NCI-H510A (cell line): Measurements from ENCODE around the gene DPP10.

ENCODE experiments used
- DNase-seq: peaks from one replicate; lab custom pipeline; 2025; lab: John Stamatoyannopoulos, UW

DPP10 gene

DNA sequence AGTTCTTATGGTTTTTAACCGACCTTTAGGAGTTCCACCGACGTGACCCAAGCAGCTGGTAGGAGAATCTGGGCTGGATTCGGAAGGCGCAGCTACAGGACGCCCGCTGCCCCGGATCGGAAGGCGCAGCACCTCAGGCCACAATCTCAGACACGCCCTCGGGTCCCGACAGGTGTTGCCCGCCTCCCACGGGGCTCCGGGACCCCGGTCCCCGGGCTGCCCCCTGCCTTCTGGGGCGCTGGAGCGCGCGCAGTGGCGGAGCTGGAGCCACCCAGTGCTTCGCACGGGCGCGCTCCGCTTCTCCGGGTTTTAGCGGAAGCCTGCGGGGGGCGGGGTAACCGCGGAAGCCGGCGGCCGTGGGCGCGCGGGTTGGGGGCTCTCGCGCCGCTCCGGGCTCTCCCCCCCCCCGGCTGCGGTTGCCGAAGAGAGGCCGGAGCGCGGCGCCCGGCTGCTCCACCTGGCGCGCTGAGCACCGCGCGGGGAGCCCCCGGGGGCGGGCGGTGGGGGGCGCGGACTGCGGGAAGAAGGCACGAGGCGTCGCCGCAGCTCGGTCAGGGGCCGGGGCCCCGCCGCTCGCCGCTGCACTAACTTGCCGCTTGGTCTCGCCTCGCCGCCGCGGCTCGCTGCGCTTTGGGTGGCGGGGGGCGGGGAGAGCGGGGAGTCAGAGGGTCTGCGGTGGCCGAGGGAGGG lies 718.8 kb downstream of the DPP10 start:
- peak; percentile 57 for DNase-seq

DNA sequence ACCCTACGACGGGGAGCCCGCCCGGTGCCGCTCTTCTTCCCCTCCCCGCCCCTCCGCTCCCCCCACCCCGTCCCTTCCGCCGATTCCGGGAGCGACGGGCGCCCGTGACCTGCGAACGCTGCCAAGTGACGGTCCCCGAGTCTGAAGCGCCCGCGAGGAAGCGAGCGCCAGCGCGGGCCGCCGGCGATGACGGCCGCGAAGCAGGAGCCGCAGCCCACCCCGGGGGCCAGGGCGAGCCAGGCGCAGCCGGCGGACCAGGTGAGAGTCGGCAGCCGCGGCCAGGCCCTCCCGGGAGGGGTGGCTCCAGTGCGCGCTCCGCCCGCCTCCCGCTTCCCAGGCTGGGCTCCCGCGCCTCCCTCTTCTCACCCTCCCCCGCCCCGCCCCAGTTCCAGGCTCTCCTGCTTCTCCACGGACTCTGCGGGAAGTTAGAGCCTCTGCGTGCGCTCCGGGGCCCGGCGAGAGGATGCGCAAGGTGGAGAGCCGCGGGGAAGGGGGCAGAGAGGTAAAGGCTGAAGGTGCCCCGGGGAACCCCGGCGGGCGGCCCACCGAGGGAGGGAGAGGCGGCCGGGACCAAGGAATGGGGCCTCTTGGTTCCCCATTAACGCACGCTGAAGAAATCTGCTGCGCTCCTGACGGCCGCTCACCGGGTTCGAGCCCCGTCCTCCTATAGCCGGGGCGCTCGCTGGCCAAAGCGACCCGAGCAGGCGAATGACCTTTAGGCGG lies 719.5 kb downstream of the DPP10 start:
- DNase-seq, result peak; percentile 82

DNA sequence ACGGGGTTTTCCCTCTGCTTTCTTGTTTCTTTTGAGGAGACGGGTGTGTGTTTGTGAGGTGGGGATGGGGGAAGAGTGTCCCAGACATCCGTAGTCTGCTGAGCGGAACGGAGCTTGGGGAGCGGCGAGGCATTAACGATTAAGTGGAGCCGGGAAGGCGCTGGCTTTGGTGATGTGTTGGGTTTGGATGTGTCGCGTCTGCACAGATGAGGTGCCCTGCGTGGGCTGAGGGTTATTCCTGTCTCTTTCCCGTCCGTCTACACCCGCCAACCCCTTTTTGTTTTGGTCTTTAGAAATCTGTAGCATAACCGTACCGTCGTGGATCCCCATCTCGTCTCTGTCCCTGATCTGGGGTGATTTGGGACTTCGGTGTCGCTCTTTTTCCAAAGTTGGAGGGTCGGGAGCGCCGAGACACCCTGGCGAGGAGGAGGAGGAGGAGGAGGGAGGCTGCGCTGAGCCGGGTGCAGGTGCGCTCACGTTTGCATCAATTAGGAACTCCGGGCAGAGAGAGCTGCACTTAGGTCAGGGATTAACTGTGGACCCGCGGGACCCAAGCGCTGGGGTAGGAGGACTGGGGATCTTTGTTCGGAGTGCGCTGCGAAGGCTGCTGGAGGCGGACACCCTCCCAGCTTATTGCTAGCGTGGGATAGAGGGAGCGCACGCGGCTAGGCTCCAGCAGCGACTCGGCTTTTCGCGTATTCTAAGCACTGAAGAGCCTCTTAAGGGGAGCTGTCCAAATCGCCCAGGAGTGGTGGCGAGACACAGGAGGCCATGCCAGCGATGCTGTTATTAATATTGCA lies 720.3 kb downstream of the DPP10 start:
- peak; percentile 3 for DNase-seq

DNA sequence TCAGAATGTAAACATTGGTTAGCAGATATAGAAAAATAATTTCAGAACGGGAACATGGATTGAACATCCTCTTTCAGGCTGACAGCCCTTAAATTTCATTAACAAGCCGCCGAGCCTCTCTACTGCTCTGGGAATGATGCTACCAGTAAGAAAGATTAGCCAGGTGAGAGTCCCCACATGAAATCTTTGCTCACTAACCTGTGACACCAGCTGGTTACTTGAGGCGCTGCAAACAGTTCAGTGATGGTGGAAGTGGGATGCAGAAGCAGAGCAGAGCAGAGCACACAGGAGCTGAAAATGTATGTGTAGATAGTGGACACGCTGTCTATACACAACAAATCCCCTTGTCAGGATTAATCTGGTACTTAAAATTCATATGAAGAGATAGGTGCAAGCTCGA lies 721.1 kb downstream of the DPP10 start:
- peak; percentile 48 for DNase-seq

DNA sequence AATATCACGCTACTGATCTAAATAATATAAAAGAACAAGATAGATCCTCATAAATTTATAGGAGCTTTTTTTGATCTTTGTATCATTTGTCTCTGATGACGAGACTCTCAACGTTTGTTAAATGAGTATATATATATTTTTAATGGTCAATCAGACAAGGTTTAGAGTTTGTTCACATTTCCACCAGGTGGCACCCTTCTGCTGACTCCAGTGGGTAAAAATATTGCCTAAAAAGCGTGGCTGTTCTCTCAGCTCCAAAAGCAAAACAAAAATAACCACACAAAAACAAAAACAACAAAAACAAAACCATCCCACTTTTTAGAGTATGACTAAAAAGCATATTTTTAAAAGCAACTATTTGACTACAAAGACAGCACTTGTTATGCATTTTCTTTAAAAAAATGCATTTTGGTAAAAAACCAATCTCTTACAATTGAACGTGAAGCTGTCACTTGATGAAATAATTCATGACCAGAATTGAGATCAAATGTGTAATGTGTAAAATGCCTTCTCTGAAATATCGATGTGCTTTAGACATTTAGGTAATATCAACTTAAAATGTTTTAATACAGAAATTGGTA lies 723.2 kb downstream of the DPP10 start:
- DNase-seq, result peak; percentile 4

DNA sequence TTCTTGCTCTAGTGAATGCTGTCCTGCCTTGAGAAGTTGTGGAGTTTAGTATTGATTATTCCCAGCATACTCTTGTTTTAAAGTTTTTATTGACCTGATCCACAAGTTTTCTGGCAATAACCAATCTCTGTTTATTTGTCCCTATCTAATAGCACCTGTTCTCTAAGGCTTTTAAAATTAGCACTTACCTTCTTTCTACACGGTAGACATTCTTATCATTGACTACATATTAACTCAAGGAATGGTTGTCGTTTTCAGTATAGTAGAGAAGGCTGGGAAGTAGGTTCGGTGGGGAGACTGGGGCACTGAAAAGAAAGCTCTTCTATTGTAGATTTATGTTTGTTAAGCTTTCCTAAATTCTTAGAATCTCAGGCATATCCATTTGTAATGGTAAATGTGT lies 726.0 kb downstream of the DPP10 start:
- no peak for DNase-seq

DNA sequence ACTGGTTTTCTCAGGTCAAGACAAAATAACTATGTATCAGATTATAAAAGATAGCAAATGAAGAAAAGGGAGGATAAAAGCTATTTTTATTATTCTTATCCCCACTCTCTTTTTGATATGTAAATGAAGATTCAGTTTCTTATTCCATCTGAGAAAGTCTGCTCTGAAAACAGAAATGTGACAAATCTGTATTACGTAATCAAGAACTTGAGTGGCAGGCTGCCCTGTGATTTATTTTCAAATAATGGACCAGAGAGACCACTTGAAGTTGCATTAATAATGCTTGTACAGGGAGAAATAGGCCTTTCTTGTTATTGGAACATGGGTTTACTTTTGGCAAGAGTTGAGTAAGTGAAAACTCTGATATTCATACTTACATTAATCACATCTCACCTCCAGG lies 727.4 kb downstream of the DPP10 start:
- no peak for DNase-seq

DNA sequence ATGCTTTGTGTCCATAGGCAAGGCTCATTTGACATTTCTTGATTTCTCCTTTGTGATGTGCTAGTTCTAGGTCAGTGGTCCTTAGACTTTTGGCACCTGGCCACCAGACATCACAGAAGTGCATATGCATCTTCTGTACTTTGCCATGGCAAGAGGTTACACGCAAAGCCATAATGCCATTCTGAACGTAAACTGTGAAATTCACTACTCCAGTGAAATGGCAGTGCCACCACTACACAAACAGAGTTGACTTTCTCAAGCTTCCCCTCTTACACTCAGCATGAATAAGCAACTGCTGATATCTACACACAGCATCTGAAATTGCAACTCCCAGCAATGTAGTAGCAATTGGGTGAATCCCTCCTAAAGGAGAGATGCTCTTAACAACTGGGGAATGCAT lies 729.3 kb downstream of the DPP10 start:
- no peak for DNase-seq

DNA sequence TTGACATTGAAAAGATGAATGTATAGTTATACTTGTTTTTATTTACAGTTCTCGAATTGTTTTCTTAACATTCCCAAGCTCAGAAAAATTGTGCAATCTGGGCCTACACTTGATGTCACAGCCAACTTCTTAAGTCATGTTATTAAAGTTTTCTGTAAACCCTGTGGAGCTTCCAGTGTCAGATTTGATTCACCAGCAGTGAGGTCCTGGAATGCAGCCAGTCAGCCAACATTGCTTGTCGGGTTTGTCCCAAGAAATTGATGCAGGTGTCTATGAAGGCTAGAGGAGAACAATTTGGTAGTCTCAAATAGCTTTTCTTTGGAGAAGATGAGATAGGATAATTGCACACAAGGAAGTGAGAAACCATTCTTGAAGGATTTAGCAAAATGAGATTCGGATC lies 732.2 kb downstream of the DPP10 start:
- no peak for DNase-seq

DNA sequence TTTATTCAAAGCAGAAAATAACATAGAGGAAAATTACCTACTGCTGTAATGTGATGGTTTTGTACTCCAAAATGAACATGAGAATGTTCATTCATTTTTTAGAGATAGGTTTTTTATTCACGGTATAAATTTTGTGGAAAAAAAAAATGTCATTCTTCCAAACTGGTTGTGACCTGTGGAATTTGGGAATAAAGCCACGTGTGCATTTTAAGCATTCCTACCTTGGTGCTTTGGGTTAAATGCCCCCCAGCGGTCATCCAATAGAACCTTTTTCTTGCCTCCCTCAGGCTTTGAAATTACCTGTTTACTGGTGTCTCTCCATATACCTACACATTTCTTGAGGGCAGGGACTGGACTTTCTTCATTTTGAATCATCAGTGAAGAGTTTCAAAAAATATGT lies 740.7 kb downstream of the DPP10 start:
- DNase-seq, result no peak

DNA sequence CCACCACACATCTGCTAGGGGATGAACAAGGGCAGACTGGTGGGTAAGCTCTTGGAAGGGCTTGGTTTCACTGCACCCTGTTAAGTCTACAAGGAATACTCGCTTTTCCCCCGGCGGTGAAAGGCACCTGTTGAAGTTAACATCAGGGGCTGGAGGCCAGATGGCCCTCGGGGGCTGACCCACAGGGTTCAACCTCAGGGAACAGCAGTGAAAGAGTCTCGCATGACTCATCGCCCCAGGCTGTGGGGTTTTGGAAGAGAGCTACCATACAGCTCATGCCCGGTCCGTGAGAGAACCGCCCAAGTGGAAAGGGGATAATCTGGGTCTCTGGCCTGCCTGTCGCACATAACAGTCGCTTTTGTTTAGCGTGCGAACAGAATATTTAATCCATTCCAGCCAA lies 748.0 kb downstream of the DPP10 start:
- DNase-seq, result no peak

DNA sequence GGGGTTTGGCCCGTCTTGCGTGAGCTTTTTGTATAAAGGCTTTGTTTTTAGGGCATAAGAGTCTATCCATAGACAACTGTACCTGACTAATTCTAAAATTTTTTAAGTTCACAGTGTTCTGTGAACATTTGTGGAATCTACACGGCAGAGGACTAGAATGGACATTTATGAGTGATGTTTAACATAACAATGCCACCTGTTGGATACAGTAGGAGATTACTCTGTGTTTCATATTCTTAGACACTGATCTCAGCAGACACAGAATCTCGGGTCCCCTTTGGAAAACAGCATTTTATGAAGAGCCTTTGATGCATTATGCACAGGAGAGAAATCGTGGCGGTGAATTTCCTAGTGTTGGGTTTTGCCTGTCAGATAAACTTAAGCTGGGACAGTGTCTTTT lies 752.2 kb downstream of the DPP10 start:
- DNase-seq, result no peak

DNA sequence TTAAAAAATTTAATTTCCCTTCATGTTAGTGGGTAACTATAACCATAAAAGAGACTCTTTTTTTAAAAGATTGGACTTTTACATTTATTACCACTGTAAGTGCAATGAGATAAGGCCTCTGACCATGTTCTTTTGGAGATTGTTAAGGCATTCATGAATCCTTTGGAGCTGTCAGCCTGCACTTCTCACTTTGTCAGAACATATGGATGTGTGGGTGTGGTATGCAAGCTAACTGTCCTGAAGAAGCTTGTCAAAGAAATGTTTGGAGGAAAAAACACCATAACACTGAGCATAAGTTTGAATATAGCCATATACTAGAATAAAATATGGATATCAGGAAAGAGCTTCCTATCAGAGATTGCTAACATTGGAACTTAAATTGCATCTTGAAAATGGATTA lies 754.1 kb downstream of the DPP10 start:
- no peak for DNase-seq

DNA sequence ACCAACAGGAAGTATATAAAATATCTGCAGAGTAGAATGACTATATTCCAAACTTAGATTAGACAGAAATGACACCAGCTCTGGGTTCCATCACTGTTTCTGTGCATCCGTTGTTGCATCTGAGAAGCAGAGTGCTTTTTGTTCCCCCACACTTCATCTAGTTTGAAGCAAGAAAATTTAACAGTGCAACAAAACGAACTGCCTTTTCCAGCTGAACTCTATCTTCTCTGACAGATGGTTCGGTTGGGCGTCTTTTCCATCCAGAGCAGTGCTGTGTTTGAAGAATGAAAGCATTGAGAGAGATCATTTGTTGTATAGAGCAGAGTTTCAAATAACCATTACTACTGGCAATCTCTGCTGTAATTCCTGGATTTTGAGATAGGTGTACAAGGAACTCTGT lies 757.5 kb downstream of the DPP10 start:
- no peak for DNase-seq

DNA sequence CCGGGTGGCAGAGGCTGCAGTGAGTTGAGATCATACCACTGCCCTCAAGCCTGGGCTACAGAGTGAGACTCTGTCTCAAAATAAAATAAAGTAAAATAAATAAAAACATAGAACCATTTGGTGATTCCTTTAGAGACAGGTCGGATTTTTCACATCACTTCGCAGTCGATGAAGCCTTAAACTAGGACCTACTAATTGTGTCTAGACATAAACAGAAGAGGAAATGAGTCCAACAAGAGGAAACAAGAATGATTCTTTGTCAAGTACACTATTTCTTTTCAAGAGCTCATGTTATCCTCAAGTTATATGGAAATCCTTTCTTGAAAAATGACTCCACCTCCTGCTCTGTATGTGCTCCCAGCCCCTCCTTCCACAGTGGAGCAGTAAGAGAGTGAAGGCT lies 758.9 kb downstream of the DPP10 start:
- DNase-seq, result no peak

DNA sequence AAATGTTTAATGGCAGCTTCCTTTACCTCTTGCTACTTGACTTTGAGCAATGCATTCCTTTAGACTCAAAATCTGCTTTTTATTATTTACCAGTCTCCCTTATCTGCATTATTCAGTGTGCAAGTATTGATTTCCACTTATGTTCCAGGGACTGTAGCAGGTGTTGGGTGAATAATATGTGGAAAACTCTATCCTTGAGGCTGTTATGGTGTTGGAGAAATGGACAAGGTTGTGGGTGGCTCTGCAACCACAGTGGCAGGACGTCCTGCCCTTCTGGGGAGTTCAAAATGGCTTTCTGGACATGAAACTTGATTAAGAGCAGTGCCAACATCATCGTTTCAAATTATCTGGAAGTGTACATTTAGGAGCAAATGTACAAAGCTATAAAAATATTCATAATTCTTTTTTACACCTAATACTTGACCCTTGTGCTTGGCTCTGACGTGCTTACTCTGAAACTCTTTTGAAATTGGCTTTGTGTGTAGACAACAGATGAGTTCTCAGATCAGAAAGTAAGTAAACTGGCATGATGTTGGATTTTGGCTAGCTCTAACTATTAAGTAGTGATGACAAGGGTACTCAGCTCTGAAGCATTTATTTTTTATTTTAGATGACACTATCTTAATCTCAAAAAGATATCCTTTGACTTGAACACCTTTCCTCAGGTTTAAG lies 766.2 kb downstream of the DPP10 start:
- no peak for DNase-seq

DNA sequence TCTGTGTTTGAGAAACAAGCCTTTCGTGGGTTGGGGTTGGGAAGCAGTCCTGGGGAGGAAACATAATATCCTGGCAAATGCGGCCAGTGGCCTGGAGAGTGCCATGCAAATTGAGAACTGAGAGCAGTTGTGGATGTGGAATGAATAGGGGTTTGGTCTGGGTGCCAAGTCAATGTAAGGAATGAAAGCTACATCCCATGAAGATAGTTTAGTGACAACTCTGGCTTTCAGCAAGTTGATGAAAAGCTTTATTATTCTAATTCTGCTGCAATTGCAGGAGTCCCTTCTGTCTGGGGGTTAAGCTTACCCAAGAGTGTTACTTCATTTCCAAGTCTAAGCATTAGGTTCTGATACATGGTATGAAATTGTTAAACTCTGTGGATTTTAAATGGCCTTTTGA lies 771.6 kb downstream of the DPP10 start:
- no peak for DNase-seq

DNA sequence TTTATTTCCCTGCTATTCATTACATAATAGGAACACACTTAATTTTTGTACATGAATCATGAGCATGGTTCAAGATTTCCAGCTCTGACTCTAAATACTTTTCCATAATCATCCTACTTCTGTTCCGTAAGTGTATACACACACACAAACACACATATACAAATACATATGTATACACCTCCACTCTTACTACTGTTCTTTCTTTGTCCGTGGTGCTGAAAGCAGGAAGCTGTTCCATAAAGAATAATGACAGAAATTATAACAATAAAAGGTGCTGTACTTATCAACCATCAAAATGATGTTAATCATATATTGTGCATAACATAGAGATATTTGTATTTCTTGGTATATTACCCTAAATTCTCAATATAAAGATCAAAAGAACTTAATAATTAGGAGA lies 776.9 kb downstream of the DPP10 start:
- DNase-seq, result no peak

DNA sequence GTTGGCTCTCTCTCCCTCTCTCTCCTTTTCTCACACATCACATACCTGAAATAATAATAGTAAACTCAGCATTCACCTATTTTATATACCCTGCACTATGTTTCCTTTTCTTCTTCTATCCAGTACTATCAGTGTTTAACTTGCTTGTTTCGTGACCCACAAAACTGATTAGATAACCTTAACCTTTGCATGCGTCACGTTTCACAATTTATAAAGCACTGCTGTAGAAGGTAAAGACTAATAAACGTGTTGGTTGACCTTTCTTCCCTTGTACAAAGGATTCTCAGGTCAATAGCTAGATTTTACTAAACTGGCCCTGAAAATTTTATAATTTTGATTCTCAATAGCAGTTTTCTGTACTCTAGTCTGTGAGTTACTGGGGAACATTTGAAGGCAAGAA lies 791.7 kb downstream of the DPP10 start:
- no peak for DNase-seq

DNA sequence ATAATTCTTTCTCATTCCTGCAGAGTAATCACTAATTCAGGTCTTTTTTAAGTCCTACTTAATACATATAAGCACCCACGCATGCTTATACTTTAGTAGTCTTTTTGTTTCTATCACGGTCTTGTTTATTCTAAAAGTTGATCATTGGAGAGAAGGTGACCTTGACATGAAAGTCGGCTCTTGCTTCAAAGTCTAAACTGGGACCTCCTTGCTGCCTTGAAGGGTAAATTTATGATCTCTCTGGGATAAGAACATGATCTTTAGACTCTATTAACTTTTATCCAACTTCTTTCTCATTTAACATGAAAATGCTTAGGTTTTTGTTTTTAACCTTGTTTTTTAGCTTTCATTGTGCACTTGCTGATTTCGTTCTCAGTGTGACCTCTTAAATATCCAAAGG lies 792.3 kb downstream of the DPP10 start:
- no peak for DNase-seq

DNA sequence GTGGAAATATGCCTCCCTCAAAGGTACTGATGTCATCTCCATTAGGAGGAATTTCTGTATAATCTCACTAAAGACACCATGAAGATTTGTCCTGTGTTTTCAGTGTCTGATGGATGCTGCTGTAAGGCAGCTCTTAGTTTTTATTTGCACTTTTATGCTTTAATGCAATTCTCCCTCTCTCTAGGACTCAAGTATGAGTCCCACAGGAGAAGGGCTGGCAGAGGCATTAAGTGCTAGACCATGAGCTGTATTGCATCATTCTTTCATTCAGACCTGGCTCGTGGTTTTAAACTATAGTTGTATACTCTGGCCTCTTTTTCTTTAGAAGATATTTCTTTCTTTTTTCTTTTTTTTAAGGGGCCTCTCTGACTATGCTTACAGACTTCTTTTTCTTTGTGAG lies 805.6 kb downstream of the DPP10 start:
- no peak for DNase-seq

DNA sequence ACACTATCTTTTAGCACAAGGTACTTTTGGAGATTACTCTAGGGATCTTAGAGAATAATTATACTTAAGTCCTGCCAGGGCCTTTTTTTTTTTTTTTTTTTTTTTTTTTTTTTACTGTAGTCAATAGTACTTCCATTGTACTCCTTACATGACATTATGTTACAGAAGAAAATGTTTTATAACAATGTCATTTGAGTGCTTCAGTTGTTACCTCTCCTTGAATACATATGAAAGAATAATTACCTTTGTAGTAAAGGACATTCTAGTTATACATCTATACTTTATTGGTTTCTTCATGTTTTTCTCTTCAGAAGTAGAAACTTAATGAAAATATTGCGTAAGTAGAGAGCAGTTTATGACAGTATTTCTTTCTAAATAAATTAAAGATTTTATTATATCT lies 834.9 kb downstream of the DPP10 start:
- no peak for DNase-seq
